DND-41 (cell line): ENCODE measurements around the gene CACNA1E.

Experiments used
- CTCF ChIP-seq: IDR thresholded peaks from 2 replicates; pipeline ENCODE4 v1.5.1; 2012; ENCODE audit warnings: borderline replicate concordance, low read length, moderate library complexity, mild to moderate bottlenecking; ENCODE audit not compliant: poor library complexity, severe bottlenecking; ENCODE audit errors: extremely low read depth
- EZH2 ChIP-seq: IDR thresholded peaks from 3 replicates; pipeline ENCODE4 v1.6.1; 2012; ENCODE audit warnings: borderline replicate concordance, low read depth, mild to moderate bottlenecking, moderate library complexity, low read length, inconsistent platforms; ENCODE audit not compliant: severe bottlenecking

GRCh38 chr1:181458419-181458818, 24.9 kb upstream of the CACNA1E start:
- TF ChIP-seq EZH2: no peak
- no peak for TF ChIP-seq CTCF
